CD4-positive, CD25-positive, alpha-beta regulatory T cell (primary cell): ENCODE measurements around the gene CKS1B. TPM values are rescaled to one million over a fixed set of nuclear protein-coding genes. Genes with fewer than 3 reads are reported as not detected.
A peak's percentile ranks its signal among the peaks of the same experiment; 100 is the strongest.

Experiments
- ATAC-seq, 2 donors: fragments of 150-1000 bp; cut with Tn5 transposase; one replicate each; pipeline ENCODE4 v1.10.0; 2021; ENCODE audit warnings: low read depth in 2 of 2, moderate number of reproducible peaks in 2 of 2, moderate library complexity in 1 of 2
- DNase-seq, 3 donors: peaks; one replicate each; pipeline versions ENCODE4 v3.0.0 to v3.0.0-alpha.2; 2012 to 2022; ENCODE audit warnings: mixed read lengths in 1 of 3
- H3K27ac ChIP-seq: one replicate; pipeline ENCODE4 v1.7.0; 2013; ENCODE audit warnings: mild to moderate bottlenecking, low read length; ENCODE audit not compliant: insufficient read depth, poor library complexity, severe bottlenecking
- H3K27me3 ChIP-seq: one replicate; pipeline ENCODE4 v1.7.0; 2013; ENCODE audit warnings: low read length; ENCODE audit not compliant: control insufficient read depth, insufficient read depth
- H3K36me3 ChIP-seq: one replicate; pipeline ENCODE4 v1.7.0; 2013; ENCODE audit warnings: mild to moderate bottlenecking, low read length, moderate library complexity; ENCODE audit not compliant: control insufficient read depth, insufficient read depth
- H3K4me1 ChIP-seq: 2 replicates; pipeline ENCODE4 v1.7.0; 2013; ENCODE audit warnings: mild to moderate bottlenecking, low read length; ENCODE audit not compliant: insufficient read depth, control insufficient read depth, poor library complexity, severe bottlenecking
- H3K4me3 ChIP-seq: one replicate; pipeline ENCODE4 v1.7.0; 2013; ENCODE audit warnings: low read depth, mild to moderate bottlenecking, low read length, moderate library complexity
- H3K9me3 ChIP-seq, 2 experiments: 1 replicate in 1 of 2; 2 replicates in 1 of 2; pipeline ENCODE4 v1.7.0; 2013; ENCODE audit warnings: low read length in 2 of 2, mild to moderate bottlenecking in 1 of 2, moderate library complexity in 1 of 2; ENCODE audit not compliant: control insufficient read depth in 2 of 2
- H3K27ac Mint-ChIP-seq, 3 donors: one replicate each; pipeline ENCODE4 v1.8.0; 2020 to 2022; ENCODE audit warnings: mild to moderate bottlenecking in 3 of 3, mixed read lengths in 3 of 3, moderate library complexity in 2 of 3
- H3K27me3 Mint-ChIP-seq: one replicate; pipeline ENCODE4 v1.8.0; 2022; ENCODE audit warnings: mild to moderate bottlenecking, mixed read lengths
- H3K36me3 Mint-ChIP-seq: one replicate; pipeline ENCODE4 v1.8.0; 2020; ENCODE audit warnings: mixed read lengths
- H3K4me1 Mint-ChIP-seq, 4 donors: one replicate each; pipeline ENCODE4 v1.8.0; 2020 to 2022; ENCODE audit warnings: mixed read lengths in 4 of 4, mild to moderate bottlenecking in 1 of 4
- H3K4me3 Mint-ChIP-seq, 4 donors: one replicate each; pipeline ENCODE4 v1.8.0; 2020 to 2022; ENCODE audit warnings: mild to moderate bottlenecking in 4 of 4, mixed read lengths in 4 of 4, moderate library complexity in 3 of 4
- H3K9me3 Mint-ChIP-seq, 7 donors: one replicate each; pipeline ENCODE4 v1.8.0; 2020 to 2022; ENCODE audit warnings: mixed read lengths in 7 of 7, mild to moderate bottlenecking in 3 of 7, moderate library complexity in 2 of 7
- polyA plus RNA-seq, 4 donors: library from polyadenylated mRNA; unstranded; fragments of 300-500 nt; fragmentation: Illumina TruSeq; gene quantifications; one replicate each; pipeline ENCODE4 v1.2.3, GENCODE V29; 2021
- total RNA-seq: library from RNA; stranded (reverse); gene quantifications from one replicate; pipeline ENCODE4 v1.2.3, GENCODE V29; 2022

The CKS1B gene
- total and polyA plus RNA-seq, 5 donors from 2014 or later: 8.5 to 60.0 (median 55.5) TPM

GRCh38 chr1:154957091-154957657 lies 17.3 kb upstream of the CKS1B start:
- peaks cover 6% of the 10 kb centered on the region for H3K27me3 Mint-ChIP-seq
- H3K4me1 ChIP-seq: peaks cover 76% of the 10 kb centered on the region
- H3K36me3 ChIP-seq: peaks cover 23% of the 10 kb centered on the region
- peak overlapping the region; percentile 71 to 100 (median 99) for H3K27ac Mint-ChIP-seq
- no peaks in the 10 kb centered on the region for H3K27me3 ChIP-seq
- H3K4me1 Mint-ChIP-seq: peaks cover 6 to 76% (median 43%) of the 10 kb centered on the region in 4 donors
- DNase-seq (no peak), ATAC-seq (no peak)
- H3K36me3 Mint-ChIP-seq: peaks cover 18% of the 10 kb centered on the region
- no peak overlapping the region for H3K4me3 ChIP-seq
- peaks cover 0 to 4% (median 0%) of the 10 kb centered on the region in 7 donors for H3K9me3 Mint-ChIP-seq
- H3K4me3 Mint-ChIP-seq: peak overlapping the region; percentile 18 to 97 (median 55)
- no peaks in the 10 kb centered on the region for H3K9me3 ChIP-seq
- peak overlapping the region; percentile 100 for H3K27ac ChIP-seq

GRCh38 chr1:154958036-154958435 lies 16.4 kb upstream of the CKS1B start:
- ATAC-seq (no peak), DNase-seq (no peak)
- peak overlapping the region; percentile 5 for H3K27ac ChIP-seq
- H3K4me3 Mint-ChIP-seq: peak overlapping the region in 3 of 4 donors; percentile 33 to 79 (median 74)
- H3K27me3 Mint-ChIP-seq: peaks cover 6% of the 10 kb centered on the region
- H3K9me3 Mint-ChIP-seq: peaks cover 0 to 4% (median 0%) of the 10 kb centered on the region in 7 donors
- no peaks in the 10 kb centered on the region for H3K27me3 ChIP-seq
- H3K36me3 Mint-ChIP-seq: peaks cover 11% of the 10 kb centered on the region
- H3K4me3 ChIP-seq: no peak overlapping the region
- H3K4me1 ChIP-seq: peaks cover 76% of the 10 kb centered on the region
- H3K9me3 ChIP-seq: no peaks in the 10 kb centered on the region
- peaks cover 25% of the 10 kb centered on the region for H3K36me3 ChIP-seq
- peaks cover 6 to 76% (median 43%) of the 10 kb centered on the region in 4 donors for H3K4me1 Mint-ChIP-seq
- peak overlapping the region in 2 of 3 donors; percentile 46 to 99 for H3K27ac Mint-ChIP-seq

- H3K4me1 ChIP-seq: peaks cover 69% of the 10 kb centered on the region
- H3K36me3 ChIP-seq: peaks cover 28% of the 10 kb centered on the region
- H3K27me3 Mint-ChIP-seq: peaks cover 6% of the 10 kb centered on the region
- H3K4me1 Mint-ChIP-seq: peaks cover 6 to 76% (median 40%) of the 10 kb centered on the region in 4 donors
- H3K27ac Mint-ChIP-seq: peak overlapping the region; percentile 15 to 56 (median 46)
- no peak for DNase-seq
- H3K4me3 ChIP-seq: no peak overlapping the region
- H3K36me3 Mint-ChIP-seq: peaks cover 10% of the 10 kb centered on the region
- no peak overlapping the region for H3K27ac ChIP-seq
- no peak for ATAC-seq
- H3K4me3 Mint-ChIP-seq: peak overlapping the region; percentile 33 to 79 (median 56)
- no peaks in the 10 kb centered on the region for H3K27me3 ChIP-seq
- no peaks in the 10 kb centered on the region for H3K9me3 ChIP-seq
- H3K9me3 Mint-ChIP-seq: peaks cover 0 to 4% (median 0%) of the 10 kb centered on the region in 7 donors
Observed at GRCh38 chr1:154958681-154959425, 15.6 kb upstream of the CKS1B start.

GRCh38 chr1:154959426-154959780 lies 15.1 kb upstream of the CKS1B start:
- H3K9me3 Mint-ChIP-seq: peaks cover 0 to 4% (median 0%) of the 10 kb centered on the region in 7 donors
- Histone ChIP-seq H3K4me1 (peaks cover 63% of the 10 kb centered on the region), H3K36me3 (peaks cover 30% of the 10 kb centered on the region), H3K9me3 (no peaks in the 10 kb centered on the region), H3K27me3 (no peaks in the 10 kb centered on the region), H3K27ac (peak overlapping the region; percentile 23), H3K4me3 (no peak overlapping the region)
- ATAC-seq (no peak), DNase-seq (no peak)
- H3K4me3 Mint-ChIP-seq: peak overlapping the region in 1 of 4 donors; percentile 98
- peaks cover 13% of the 10 kb centered on the region for H3K36me3 Mint-ChIP-seq
- H3K27ac Mint-ChIP-seq: peak overlapping the region in 2 of 3 donors; percentile 71 to 96
- H3K27me3 Mint-ChIP-seq: peaks cover 6% of the 10 kb centered on the region
- peaks cover 6 to 72% (median 36%) of the 10 kb centered on the region in 4 donors for H3K4me1 Mint-ChIP-seq

- Histone ChIP-seq H3K9me3 (no peaks in the 10 kb centered on the region), H3K4me3 (peak overlapping the region; percentile 85), H3K27me3 (no peaks in the 10 kb centered on the region), H3K27ac (peak overlapping the region; percentile 92), H3K36me3 (peaks cover 39% of the 10 kb centered on the region), H3K4me1 (peaks cover 53% of the 10 kb centered on the region)
- Mint-ChIP-seq H3K4me1 (peaks cover 6 to 62% (median 32%) of the 10 kb centered on the region in 4 donors), H3K36me3 (peaks cover 11% of the 10 kb centered on the region), H3K27ac (peak overlapping the region; percentile 91 to 97 (median 96)), H3K9me3 (peaks cover 0 to 2% (median 0%) of the 10 kb centered on the region in 7 donors), H3K27me3 (peaks cover 6% of the 10 kb centered on the region), H3K4me3 (peak overlapping the region; percentile 96 to 98 (median 97))
- DNase-seq: no peak
- ATAC-seq: no peak
Observed at GRCh38 chr1:154960446-154961136, 13.9 kb upstream of the CKS1B start.

GRCh38 chr1:154961207-154962155 lies 13.0 kb upstream of the CKS1B start, which contains the start of gene PYGO2:
Gene PYGO2 (minus strand): TSS chr1:154961782. CDS start chr1:154961576, 206 bp downstream.
- peaks cover 13% of the 10 kb centered on the region for H3K36me3 Mint-ChIP-seq
- Histone ChIP-seq H3K4me3 (peak within 1 kb of the TSS; percentile 85), H3K36me3 (peaks cover 48% of the 10 kb centered on the region), H3K9me3 (no peaks in the 10 kb centered on the region), H3K27ac (peak within 1 kb of the TSS; percentile 92), H3K4me1 (peaks cover 45% of the 10 kb centered on the region), H3K27me3 (no peaks in the 10 kb centered on the region)
- H3K27me3 Mint-ChIP-seq: no peaks in the 10 kb centered on the region
- ATAC-seq: peak; percentile 79 to 82
- peak; percentile 81 to 87 (median 84) for DNase-seq
- H3K27ac Mint-ChIP-seq: peak within 1 kb of the TSS; percentile 95 to 97 (median 96)
- H3K4me3 Mint-ChIP-seq: peak within 1 kb of the TSS; percentile 96 to 98 (median 97)
- peaks cover 6 to 57% (median 26%) of the 10 kb centered on the region in 4 donors for H3K4me1 Mint-ChIP-seq
- H3K9me3 Mint-ChIP-seq: no peaks in the 10 kb centered on the region
